SK-N-SH (cell line): ENCODE measurements around the gene GRK1.

Source experiments
- CHD2 ChIP-seq: fragments of 150-350 bp; IDR thresholded peaks from 2 replicates; pipeline ENCODE4 v1.6.1; 2018; ENCODE audit warnings: low read length; ENCODE audit not compliant: partially characterized antibody
- CTCF ChIP-seq: fragments of 200-600 bp; sonication (generic); IDR thresholded peaks from 2 replicates; pipeline ENCODE4 v1.6.1; 2017; ENCODE audit warnings: antibody characterized with exemption, mild to moderate bottlenecking, moderate library complexity
- EP300 ChIP-seq, 2 experiments: IDR thresholded peaks; 2 replicates each; pipeline versions ENCODE4 v1.4.0 to v1.6.1; 2012; ENCODE audit warnings: borderline replicate concordance in 1 of 2, low read depth in 1 of 2, low read length in 1 of 2
- EZH2phosphoT487 ChIP-seq: fragments of 200-600 bp; sonication (generic); IDR thresholded peaks from 2 replicates; pipeline ENCODE4 v1.6.1; 2017; ENCODE audit warnings: low read depth, mixed run types, mild to moderate bottlenecking, antibody characterized with exemption, moderate library complexity, borderline replicate concordance
- IRF3 ChIP-seq: fragments of 150-350 bp; IDR thresholded peaks from 2 replicates; pipeline ENCODE4 v1.6.1; 2016; ENCODE audit warnings: mild to moderate bottlenecking, low read depth, low read length
- JUND ChIP-seq: IDR thresholded peaks from 2 replicates; pipeline ENCODE4 v1.4.0; 2012
- POLR2AphosphoS5 ChIP-seq: IDR thresholded peaks from 2 replicates; pipeline ENCODE4 v1.6.1; 2012; ENCODE audit warnings: low read depth, low read length
- RXRA ChIP-seq: IDR thresholded peaks from 2 replicates; pipeline ENCODE4 v1.4.0; 2012; ENCODE audit warnings: low read depth, mild to moderate bottlenecking, borderline replicate concordance
- SMC3 ChIP-seq: IDR thresholded peaks from 2 replicates; pipeline ENCODE4 v1.6.1; 2012; ENCODE audit warnings: low read depth, low read length, improper control_type of control experiment
- TEAD4 ChIP-seq: IDR thresholded peaks from 2 replicates; pipeline ENCODE4 v1.4.0; 2012; ENCODE audit warnings: mild to moderate bottlenecking, borderline replicate concordance; ENCODE audit not compliant: insufficient read depth
- USF1 ChIP-seq: IDR thresholded peaks from 2 replicates; pipeline ENCODE4 v1.4.0; 2012; ENCODE audit warnings: low read depth, borderline replicate concordance
- USF2 ChIP-seq: fragments of 150-350 bp; IDR thresholded peaks from 2 replicates; pipeline ENCODE4 v1.6.1; 2017; ENCODE audit warnings: antibody characterized with exemption, low read length, low read depth, borderline replicate concordance

GRCh38 chr13:113630296-113630695, 36.7 kb upstream of the GRK1 start:
- TF ChIP-seq EZH2phosphoT487 (no peak), CTCF (no peak), USF1 (no peak), IRF3 (no peak), TEAD4 (no peak), USF2 (no peak), SMC3 (no peak), CHD2 (no peak), POLR2AphosphoS5 (no peak), EP300 (IDR thresholded peaks at IDR 0.05; ENCODE audit: borderline replicate concordance in 1 of 2, low read depth in 1 of 2, low read length in 1 of 2) (no peak), JUND (no peak), RXRA (no peak)
